HepG2 (cell line): ENCODE measurements around the gene SYT14.

Experiments
- CTCF ChIP-seq: sonication (generic); formaldehyde crosslinking; IDR thresholded peaks from 2 replicates; pipeline ENCODE4 v1.5.0; 2020; ENCODE audit warnings: mild to moderate bottlenecking, missing genetic modification reagents, moderate library complexity
- EP300 ChIP-seq, 3 experiments: sonication (generic) in 1 of 3; formaldehyde crosslinking in 1 of 3; IDR thresholded peaks; 2 replicates each; pipeline versions ENCODE4 v1.5.1 to v1.6.1; 2011 to 2020; ENCODE audit warnings: low read depth in 2 of 3, low read length in 2 of 3, borderline replicate concordance in 1 of 3, improper control_type of control experiment in 1 of 3, mild to moderate bottlenecking in 1 of 3, missing genetic modification reagents in 1 of 3, moderate library complexity in 1 of 3
- FLYWCH1 ChIP-seq: sonication (generic); formaldehyde crosslinking; IDR thresholded peaks from 2 replicates; pipeline ENCODE4 v1.8.1; 2023; ENCODE audit warnings: mild to moderate bottlenecking, missing genetic modification reagents
- HNRNPK ChIP-seq: fragments of 200-400 bp; formaldehyde crosslinking; IDR thresholded peaks from 2 replicates; pipeline ENCODE4 v1.6.1; 2018; ENCODE audit warnings: low read length, low read depth, moderate library complexity, mild to moderate bottlenecking; ENCODE audit not compliant: poor library complexity, severe bottlenecking
- MYNN ChIP-seq: sonication (generic); formaldehyde crosslinking; IDR thresholded peaks from 2 replicates; pipeline ENCODE4 v1.4.0; 2020; ENCODE audit warnings: mild to moderate bottlenecking, low read depth, missing genetic modification reagents
- NR2F6 ChIP-seq, 2 experiments: IDR thresholded peaks; 2 replicates each; pipeline ENCODE4 v1.6.1; 2016; ENCODE audit warnings: antibody characterized with exemption in 1 of 2, mild to moderate bottlenecking in 1 of 2
- PLRG1 ChIP-seq: fragments of 450-650 bp; conservative IDR thresholded peaks from 2 replicates; pipeline ENCODE4 v1.6.1; 2016
- POLR2A ChIP-seq, 2 experiments: IDR thresholded peaks; 2 replicates each; pipeline ENCODE4 v1.6.1; 2011; ENCODE audit warnings: low read depth in 2 of 2, low read length in 2 of 2, mild to moderate bottlenecking in 1 of 2, moderate library complexity in 1 of 2; ENCODE audit not compliant: insufficient read depth in 1 of 2
- TCF12 ChIP-seq, 2 experiments: fragments of 450-650 bp in 1 of 2; sonication (generic) in 1 of 2; formaldehyde crosslinking in 1 of 2; IDR thresholded peaks; 2 replicates each; pipeline versions ENCODE4 v1.6.1 to v1.8.0; 2017 to 2022; ENCODE audit warnings: antibody characterized with exemption in 1 of 2, mild to moderate bottlenecking in 1 of 2, missing genetic modification reagents in 1 of 2, moderate library complexity in 1 of 2
- XBP1 ChIP-seq: sonication (generic); formaldehyde crosslinking; IDR thresholded peaks from 2 replicates; pipeline ENCODE4 v1.5.0; 2020; ENCODE audit warnings: missing genetic modification reagents
- YY1 ChIP-seq: IDR thresholded peaks from 2 replicates; pipeline ENCODE4 v1.6.1; 2011; ENCODE audit warnings: low read length, low read depth, moderate library complexity, mild to moderate bottlenecking; ENCODE audit not compliant: insufficient read depth, insufficient replicate concordance
- ZNF20 ChIP-seq: sonication (generic); formaldehyde crosslinking; IDR thresholded peaks from 2 replicates; pipeline ENCODE4 v1.4.0; 2020; ENCODE audit warnings: mild to moderate bottlenecking, moderate library complexity, missing genetic modification reagents

GRCh38 chr1:210072129-210072528, 134.1 kb downstream of the SYT14 start:
- TF ChIP-seq XBP1 (CRISPR knock-in tag) (no peak), CTCF (CRISPR knock-in tag) (no peak), NR2F6 (IDR thresholded peaks at IDR 0.05) (no peak), NR2F6 (CRISPR knock-in tag; IDR thresholded peaks at IDR 0.05) (no peak), YY1 (no peak), MYNN (CRISPR knock-in tag) (no peak), FLYWCH1 (no peak), TCF12 (IDR thresholded peaks at IDR 0.05) (no peak), TCF12 (CRISPR knock-in tag; IDR thresholded peaks at IDR 0.05) (no peak), EP300 (IDR thresholded peaks at IDR 0.05; ENCODE audit: low read depth in 2 of 2, low read length in 2 of 2) (no peak), EP300 (CRISPR knock-in tag; IDR thresholded peaks at IDR 0.05; ENCODE audit: borderline replicate concordance) (no peak), POLR2A (IDR thresholded peaks at IDR 0.05; ENCODE audit: insufficient read depth in 1 of 2, low read depth in 2 of 2, low read length in 2 of 2) (no peak), ZNF20 (CRISPR knock-in tag) (no peak), PLRG1 (no peak), HNRNPK (no peak)
